Globus pallidus (tissue), 1 donor: ENCODE measurements around the gene BCORL1.

ENCODE experiments used
- DNase-seq: peaks from one replicate; pipeline ENCODE4 v3.0.0-alpha.2; 2015; ENCODE audit warnings: low spot score

The BCORL1 gene

DNA sequence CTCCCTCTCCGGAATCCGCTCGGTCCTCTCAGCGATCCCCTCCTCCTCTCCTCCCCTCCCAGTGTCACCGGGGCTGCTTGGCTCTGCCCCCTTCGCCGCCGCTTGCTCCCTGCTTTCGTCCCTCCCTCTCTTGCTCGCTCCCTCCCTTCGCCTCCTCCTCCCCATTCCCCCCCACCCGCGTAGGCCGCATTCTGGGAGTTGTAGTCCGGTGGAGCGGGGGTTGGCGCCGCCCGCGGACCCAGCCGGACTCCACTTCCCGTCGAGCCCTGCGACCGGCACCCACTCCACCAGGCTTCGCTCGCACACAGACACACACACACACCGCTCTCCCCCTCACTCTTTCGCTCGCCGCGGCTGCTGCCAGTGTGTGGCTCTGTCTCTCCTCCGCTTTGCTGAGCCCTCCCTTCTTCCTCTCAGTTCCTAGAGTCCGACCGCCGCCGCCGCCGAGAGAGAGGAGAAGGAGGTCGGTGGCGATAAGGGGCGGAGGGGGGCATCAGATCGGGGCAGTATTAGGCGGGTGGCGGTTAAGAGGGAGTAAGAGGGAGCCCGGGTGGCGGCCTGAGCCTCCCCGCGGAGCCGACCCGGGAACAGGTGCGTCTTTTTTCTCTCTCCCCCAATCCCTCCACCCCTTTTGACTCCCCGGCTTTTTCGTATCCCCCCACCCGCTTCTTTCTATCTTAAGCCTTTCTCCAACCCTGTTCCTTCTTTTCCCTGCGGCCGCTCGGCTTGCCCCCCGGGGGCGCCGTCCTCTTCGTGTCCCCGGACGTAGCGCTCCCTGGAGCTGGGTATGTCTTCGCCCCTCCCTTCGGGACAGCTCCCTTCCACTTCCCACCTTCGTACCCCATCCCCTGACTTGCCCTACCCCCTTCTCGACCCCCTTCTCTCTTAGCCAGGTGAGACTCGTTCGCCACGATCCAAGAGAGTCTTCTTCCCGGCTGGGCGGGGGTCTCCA is at the start of gene BCORL1:
Gene BCORL1, plus strand, starts transcription at position 336 of the 952 bp plus-strand sequence. CDS start 22,597 bp downstream, outside the sequence.
- peak; percentile 93 for DNase-seq

GRCh38 chrX:129932821-129933321 is 49.6 kb upstream of the BCORL1 start:
- no peak for DNase-seq

GRCh38 chrX:129933700-129934099 is 48.7 kb upstream of the BCORL1 start:
- peak; percentile 63 for DNase-seq

GRCh38 chrX:129934461-129934860 is 48.0 kb upstream of the BCORL1 start:
- peak; percentile 62 for DNase-seq

- DNase-seq: no peak
These were observed 47.5 kb upstream of the BCORL1 start for GRCh38 chrX:129934952-129935351.

DNA sequence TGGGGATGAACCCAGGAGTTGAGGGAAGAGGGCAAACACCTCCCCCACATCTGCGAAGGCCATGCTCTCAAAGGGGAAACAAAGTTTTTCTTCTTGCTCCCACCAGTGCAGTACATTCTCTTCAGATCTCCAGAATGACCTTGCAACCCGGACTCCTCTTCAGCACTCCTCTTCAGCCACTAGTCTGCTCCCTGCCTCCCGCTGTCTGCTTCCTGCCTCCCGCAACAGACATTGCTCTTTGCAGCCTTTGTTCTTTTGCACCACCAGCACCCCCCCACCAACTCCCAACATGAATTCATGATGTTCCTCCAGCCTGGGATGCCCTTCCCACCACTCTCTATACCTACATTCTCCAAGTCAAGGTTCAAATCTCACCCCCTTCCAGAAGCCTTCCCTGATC is 44.4 kb upstream of the BCORL1 start:
- no peak for DNase-seq

GRCh38 chrX:129939986-129940385 is 42.4 kb upstream of the BCORL1 start:
- DNase-seq: no peak

GRCh38 chrX:129940721-129941120 is 41.7 kb upstream of the BCORL1 start:
- no peak for DNase-seq

DNA sequence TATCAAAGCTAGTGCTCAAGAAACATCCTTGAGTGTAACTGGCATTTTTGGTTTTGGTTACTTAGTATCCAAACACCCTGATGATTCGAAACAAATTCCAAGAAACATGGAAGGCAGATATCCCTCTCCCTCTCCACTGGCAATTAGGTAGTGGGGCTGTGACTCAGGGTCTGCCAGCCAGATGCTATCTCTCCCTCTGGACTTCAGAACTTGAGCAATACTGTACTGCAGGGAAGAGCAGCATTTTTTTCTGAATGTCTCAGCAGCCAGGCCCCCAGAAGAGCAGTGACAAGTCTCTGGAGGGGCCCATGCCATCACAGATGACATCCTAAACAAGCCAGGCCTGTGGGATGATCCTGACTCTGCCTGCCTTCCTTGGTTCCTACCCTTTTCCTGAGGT is 37.3 kb upstream of the BCORL1 start:
- no peak for DNase-seq

GRCh38 chrX:129953334-129953648 is 29.1 kb upstream of the BCORL1 start:
- DNase-seq: no peak

- no peak for DNase-seq
These were observed 28.6 kb upstream of the BCORL1 start for GRCh38 chrX:129953881-129954280.

GRCh38 chrX:129954804-129955203 is 27.6 kb upstream of the BCORL1 start:
- no peak for DNase-seq

DNA sequence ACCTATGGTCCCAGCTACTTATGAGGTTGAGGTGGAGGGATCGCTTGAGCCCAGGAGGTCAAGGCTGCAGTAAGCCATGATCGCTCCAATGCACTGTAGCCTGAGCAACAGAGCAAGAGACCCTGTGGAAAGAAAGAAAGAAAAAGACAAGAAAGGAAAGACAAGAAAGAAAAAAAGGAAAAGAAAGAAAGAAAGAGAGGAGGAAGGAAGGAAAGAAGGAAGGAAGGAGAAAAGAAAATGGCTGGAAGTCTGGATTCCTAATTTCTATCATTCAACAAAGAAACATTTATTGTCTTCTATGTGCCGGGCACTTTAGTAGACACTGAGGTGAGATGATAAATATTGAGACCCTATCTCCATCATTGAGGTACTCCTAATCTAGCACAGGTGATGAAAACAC is 26.8 kb upstream of the BCORL1 start:
- DNase-seq: no peak

GRCh38 chrX:129956145-129956544 is 26.3 kb upstream of the BCORL1 start:
- no peak for DNase-seq

DNA sequence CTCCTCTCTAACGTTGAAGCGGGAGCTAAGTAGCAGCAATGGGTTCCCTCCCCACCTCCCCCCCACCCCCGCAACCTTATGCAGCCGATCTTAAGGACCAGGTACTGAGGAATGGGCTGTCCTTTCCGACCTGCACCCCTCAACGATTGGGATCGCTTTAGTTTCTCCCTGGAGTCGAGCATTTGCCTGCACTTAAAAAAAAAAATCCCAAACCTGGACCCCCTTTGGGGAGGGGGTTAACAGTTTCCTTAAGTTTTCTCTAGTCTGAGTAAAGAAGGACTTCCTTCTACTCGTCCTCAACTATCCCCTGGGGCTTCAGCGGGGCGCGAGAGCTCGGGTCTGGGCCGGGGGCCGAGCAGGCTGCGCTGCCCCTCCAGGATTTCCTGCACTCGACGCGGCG is 25.7 kb upstream of the BCORL1 start:
- DNase-seq: no peak

DNA sequence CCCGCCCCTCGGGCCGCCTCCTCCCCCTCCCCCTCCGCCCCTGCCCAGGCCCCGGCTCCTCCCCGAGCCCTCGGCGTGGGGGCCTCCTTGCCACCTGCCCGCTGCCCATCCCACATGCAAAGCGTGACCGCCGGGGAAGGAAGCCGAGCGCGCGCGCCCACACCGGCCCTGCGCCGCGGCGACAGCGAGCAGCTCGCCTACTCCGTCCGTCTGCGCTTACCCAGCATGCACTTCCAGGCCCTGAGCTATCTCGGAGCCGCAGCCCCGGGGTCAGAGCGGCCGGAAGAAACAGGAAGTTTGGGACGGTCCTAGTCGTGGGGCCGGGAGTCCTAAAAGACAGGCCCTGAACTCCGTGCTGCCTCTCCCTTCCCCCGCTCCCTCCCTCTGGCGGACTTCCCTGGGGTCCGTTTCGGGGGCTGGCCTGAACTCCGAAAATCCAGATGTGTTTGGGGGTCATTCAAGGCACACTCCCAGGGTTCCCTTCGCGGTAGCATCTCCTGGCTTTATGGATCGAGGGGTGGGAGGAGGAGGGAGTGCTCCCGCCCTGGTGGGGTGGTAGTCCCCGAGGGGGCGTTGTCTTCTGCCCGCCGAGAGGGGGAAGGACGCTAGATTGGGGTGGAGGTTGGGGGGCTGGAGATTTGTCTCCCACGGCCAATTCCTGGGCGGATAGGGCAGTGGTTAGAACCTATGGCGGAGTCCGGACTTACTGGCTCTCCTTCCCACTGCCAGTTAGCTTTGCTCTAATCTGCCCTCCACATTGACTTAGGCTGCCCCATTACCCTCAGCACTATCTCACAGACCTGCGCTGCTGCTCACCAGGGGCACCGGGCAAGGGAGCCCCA is 25.0 kb upstream of the BCORL1 start:
- DNase-seq: no peak

DNA sequence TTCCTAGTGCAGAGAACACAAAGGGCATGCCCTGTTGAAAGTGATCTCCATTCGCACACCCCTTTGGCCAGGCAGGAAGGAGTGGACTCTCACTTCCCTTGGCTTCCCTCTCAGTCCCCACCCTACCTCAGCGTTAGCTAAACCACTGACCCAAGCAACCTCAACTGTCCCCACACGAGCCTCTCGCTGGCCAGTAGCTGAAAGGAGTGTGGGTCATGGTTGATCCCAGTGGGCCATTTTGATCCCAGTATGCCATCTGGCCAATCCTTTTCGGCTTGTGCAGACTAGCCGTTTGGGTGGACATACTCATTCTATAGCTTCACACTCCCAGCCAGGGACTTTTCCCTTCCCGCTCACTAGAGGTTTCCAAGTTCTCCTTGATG is 24.4 kb upstream of the BCORL1 start:
- DNase-seq: no peak

DNA sequence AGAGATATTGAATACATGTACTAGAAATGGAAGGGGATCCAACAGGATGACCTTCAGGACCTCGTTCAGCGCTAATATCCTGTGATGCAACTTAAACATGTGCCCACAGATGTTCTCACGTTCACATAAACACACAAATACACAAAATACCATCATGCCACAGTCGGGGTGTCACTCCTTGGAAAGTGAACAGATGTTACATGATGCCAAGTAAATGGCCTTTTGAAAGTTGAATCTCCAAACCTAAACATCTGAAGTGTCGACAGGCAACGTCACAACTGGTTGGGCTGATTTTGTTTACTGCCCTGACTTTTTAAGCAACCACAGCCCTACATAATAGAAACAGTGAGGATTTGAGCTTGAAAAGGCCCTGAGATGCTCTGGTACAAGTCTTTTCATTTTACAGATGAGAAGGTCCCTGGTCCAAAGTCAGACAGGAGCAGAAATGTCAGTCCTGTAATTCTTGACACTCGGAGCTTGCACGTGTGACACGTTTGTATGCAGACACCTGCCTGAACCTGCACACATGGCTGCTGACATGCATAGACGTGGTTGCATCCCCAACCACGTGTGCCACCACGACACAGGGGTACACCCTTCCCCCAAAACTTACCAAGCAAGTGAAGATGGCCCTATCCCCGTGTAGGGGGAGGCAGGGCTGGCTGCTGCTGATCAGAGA is 23.5 kb upstream of the BCORL1 start:
- DNase-seq: no peak

GRCh38 chrX:129959493-129959832 is 23.0 kb upstream of the BCORL1 start:
- DNase-seq: no peak

GRCh38 chrX:129961180-129962083 is 21.0 kb upstream of the BCORL1 start:
- no peak for DNase-seq

GRCh38 chrX:129963729-129964128 is 18.7 kb upstream of the BCORL1 start:
- DNase-seq: no peak
